ENCODE data around the gene MMP13. TPM values are rescaled to one million over a fixed set of nuclear protein-coding genes. Genes with fewer than 3 reads are reported as not detected.
A peak's percentile ranks its signal among the peaks of the same experiment; 100 is the strongest.

The MMP13 gene
- total RNA-seq, 1 experiment from 2014 or later: not detected

DNA sequence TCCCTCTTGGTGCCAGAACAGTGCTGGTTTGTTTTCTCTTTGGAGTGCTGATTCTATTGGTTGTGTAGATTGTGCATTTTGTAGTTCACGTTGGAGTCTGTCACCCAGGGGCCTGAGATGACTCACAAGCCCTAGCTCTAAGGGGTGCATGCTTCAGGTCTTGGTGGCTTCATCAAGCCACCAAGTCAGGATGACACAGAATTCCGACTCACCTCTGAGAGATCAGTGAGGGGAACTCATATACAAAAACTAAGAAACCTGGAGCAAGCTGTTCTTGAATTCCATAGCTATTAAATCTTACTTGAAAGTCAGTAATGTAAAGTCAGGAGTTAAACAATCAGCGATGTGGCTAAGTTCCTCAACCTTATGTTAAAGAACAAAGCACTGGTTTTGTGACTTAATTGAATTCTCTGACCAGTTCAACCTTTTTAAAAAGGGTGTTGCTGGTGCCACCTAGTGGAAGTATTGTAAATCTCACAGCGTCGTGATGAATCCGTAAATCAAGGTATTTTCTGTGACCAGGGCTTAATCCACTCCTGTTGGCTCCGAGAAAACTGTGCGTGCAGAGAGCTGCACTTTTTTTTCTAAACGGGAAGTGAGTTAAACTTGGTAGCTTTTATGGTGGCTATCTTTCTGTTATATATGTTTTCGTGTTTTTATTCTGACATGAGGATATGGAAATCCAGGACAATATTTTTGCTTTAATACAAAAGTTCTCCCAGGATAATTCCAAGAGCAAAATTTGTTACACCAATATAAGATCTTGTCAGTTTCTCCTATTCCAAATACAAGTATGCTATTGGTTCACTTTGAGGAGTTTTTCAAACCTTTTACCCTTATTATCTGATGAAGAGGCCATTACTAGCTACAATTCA is 14.6 kb downstream of the MMP13 start:
- POLR2A ChIA-PET (ENCODE audit: low non-redundant PET): interaction anchor here (0.6 kb wide), 1 partner anchor 579 kb away, joined by 11 read pairs; no protein-coding TSS in a partner anchor
- CTCF ChIA-PET: interaction anchor here (0.8 to 1.7 kb wide), 8 partner anchors 9 to 130 kb away, joined by 3 to 12 read pairs (median 4); no protein-coding TSS in a partner anchor
- intact Hi-C loops (cut with micrococcal nuclease; ENCODE audit: unreplicated experiment): loop anchor here (1.0 to 5.0 kb wide), 4 partner anchors 26 to 208 kb away; no protein-coding TSS in a partner anchor
- H3K4me1 ChIP-seq (ENCODE audit: insufficient read depth, low read length, poor library complexity, severe bottlenecking): peaks cover 21% of the 10 kb centered on the region
- peak; percentile 93 for DNase-seq (ENCODE audit: low spot score)
- no peaks in the 10 kb centered on the region for H3K9me3 ChIP-seq (ENCODE audit: low read depth, low read length, poor library complexity, severe bottlenecking)
- no peaks in the 10 kb centered on the region for H3K27me3 ChIP-seq (replicated peaks; ENCODE audit: insufficient read depth, low read depth, low read length, poor library complexity)
- peak overlapping the region; percentile 11 for H3K27ac ChIP-seq (ENCODE audit: low read depth, low read length, poor library complexity, severe bottlenecking)
- H3K36me3 ChIP-seq (ENCODE audit: insufficient read depth, low read length, poor library complexity, severe bottlenecking): no peaks in the 10 kb centered on the region
- TF ChIP-seq, protein P1, sequence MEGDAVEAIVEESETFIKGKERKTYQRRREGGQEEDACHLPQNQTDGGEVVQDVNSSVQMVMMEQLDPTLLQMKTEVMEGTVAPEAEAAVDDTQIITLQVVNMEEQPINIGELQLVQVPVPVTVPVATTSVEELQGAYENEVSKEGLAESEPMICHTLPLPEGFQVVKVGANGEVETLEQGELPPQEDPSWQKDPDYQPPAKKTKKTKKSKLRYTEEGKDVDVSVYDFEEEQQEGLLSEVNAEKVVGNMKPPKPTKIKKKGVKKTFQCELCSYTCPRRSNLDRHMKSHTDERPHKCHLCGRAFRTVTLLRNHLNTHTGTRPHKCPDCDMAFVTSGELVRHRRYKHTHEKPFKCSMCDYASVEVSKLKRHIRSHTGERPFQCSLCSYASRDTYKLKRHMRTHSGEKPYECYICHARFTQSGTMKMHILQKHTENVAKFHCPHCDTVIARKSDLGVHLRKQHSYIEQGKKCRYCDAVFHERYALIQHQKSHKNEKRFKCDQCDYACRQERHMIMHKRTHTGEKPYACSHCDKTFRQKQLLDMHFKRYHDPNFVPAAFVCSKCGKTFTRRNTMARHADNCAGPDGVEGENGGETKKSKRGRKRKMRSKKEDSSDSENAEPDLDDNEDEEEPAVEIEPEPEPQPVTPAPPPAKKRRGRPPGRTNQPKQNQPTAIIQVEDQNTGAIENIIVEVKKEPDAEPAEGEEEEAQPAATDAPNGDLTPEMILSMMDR (conservative IDR thresholded peaks at IDR 0.05; ENCODE audit: low read depth, low read length): peak; percentile 94
- no peak for TF ChIP-seq EZH2 (IDR thresholded peaks at IDR 0.05; ENCODE audit: borderline replicate concordance, low read depth, low read length, poor library complexity, severe bottlenecking)
- BruUV-seq (replicated peaks): no TSS peak
- no peak overlapping the region for H3K4me3 ChIP-seq (ENCODE audit: low read depth, low read length, poor library complexity, severe bottlenecking)

DNA sequence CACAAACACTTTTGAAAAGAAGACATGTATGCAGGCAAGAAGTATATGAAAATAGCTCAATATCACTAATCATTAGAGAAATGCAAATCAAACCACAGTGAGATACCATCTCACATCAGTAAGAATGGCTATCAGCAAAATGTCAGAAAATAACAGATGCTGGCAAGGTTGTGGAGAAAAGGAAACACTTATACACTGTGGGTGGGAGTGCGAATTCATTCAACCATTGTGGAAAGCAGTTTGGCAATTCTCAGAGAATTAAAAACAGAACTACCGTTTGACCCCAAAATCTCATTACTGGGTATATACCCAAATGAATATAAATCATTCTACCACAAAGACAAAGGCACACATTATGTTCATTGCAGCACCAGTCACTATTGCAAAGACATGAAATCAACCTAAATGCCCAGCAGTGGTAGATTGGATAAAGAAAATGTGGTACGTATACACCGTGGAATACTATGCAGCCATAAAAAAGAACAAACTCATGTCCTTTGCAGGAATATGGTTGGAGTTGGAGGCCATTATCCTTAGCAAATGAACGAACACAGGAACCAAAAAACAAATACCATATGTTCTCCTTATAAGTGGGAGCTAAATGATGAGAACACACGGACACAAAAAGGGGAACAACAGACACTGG is 18.5 kb downstream of the MMP13 start:
- no peaks in the 10 kb centered on the region for H3K27me3 ChIP-seq (replicated peaks; ENCODE audit: insufficient read depth, low read depth, low read length, poor library complexity)
- DNase-seq (ENCODE audit: low spot score): no peak
- H3K36me3 ChIP-seq (ENCODE audit: insufficient read depth, low read length, poor library complexity, severe bottlenecking): no peaks in the 10 kb centered on the region
- no TSS peak for BruUV-seq (replicated peaks)
- H3K4me1 ChIP-seq (ENCODE audit: insufficient read depth, low read length, poor library complexity, severe bottlenecking): peaks cover 32% of the 10 kb centered on the region
- no peak overlapping the region for H3K4me3 ChIP-seq (ENCODE audit: low read depth, low read length, poor library complexity, severe bottlenecking)
- ChIA-PET CTCF (no interaction called here), POLR2A (ENCODE audit: low non-redundant PET) (no interaction called here)
- intact Hi-C loops (cut with micrococcal nuclease; ENCODE audit: unreplicated experiment): no loop called here
- no peaks in the 10 kb centered on the region for H3K9me3 ChIP-seq (ENCODE audit: low read depth, low read length, poor library complexity, severe bottlenecking)
- TF ChIP-seq, protein P1 (conservative IDR thresholded peaks at IDR 0.05; ENCODE audit: low read depth, low read length): no peak
- no peak for TF ChIP-seq EZH2 (IDR thresholded peaks at IDR 0.05; ENCODE audit: borderline replicate concordance, low read depth, low read length, poor library complexity, severe bottlenecking)
- peak overlapping the region; percentile 72 for H3K27ac ChIP-seq (ENCODE audit: low read depth, low read length, poor library complexity, severe bottlenecking)

DNA sequence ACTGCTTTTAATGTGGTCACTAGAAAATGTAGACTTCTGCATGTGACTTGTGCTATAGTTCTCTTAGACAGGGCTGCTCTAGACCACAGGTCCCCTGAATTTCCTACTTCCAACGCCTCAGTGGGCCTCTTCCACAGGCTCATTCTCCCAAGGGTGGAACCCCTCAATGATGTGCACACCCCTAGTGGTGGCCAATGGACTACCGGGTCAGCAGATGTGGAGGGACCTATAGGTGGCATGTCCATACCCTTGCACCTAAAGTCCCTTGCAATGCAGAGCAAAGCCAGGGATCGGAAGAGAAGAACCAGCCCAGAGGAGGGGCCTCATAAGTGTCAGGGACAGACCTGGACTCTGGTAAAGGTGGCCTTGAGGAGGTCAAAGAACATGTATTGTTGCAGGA is 20.0 kb downstream of the MMP13 start:
- DNase-seq (ENCODE audit: low spot score): no peak

More for the DNA sequence above, 20.0 kb downstream of the MMP13 start:
- H3K4me3 ChIP-seq (ENCODE audit: low read depth, low read length, poor library complexity, severe bottlenecking): no peak overlapping the region
- BruUV-seq (replicated peaks): no TSS peak
- no peak for TF ChIP-seq EZH2 (IDR thresholded peaks at IDR 0.05; ENCODE audit: borderline replicate concordance, low read depth, low read length, poor library complexity, severe bottlenecking)
- TF ChIP-seq, protein P1 (conservative IDR thresholded peaks at IDR 0.05; ENCODE audit: low read depth, low read length): no peak
- no peaks in the 10 kb centered on the region for H3K27me3 ChIP-seq (replicated peaks; ENCODE audit: insufficient read depth, low read depth, low read length, poor library complexity)
- ChIA-PET POLR2A (ENCODE audit: low non-redundant PET) (no interaction called here), CTCF (interaction anchor here (0.6 kb wide), 1 partner anchor 129 kb away, joined by 3 read pairs; no protein-coding TSS in a partner anchor)
- H3K27ac ChIP-seq (ENCODE audit: low read depth, low read length, poor library complexity, severe bottlenecking): no peak overlapping the region
- peaks cover 46% of the 10 kb centered on the region for H3K4me1 ChIP-seq (ENCODE audit: insufficient read depth, low read length, poor library complexity, severe bottlenecking)
- H3K9me3 ChIP-seq (ENCODE audit: low read depth, low read length, poor library complexity, severe bottlenecking): no peaks in the 10 kb centered on the region
- no peaks in the 10 kb centered on the region for H3K36me3 ChIP-seq (ENCODE audit: insufficient read depth, low read length, poor library complexity, severe bottlenecking)
- intact Hi-C loops (cut with micrococcal nuclease; ENCODE audit: unreplicated experiment): no loop called here
